OCI-LY3 (cell line): ENCODE measurements around the gene LDAF1.

ENCODE experiments used
- EZH2phosphoT487 ChIP-seq: fragments of 200-600 bp; shearing (Covaris generic); IDR thresholded peaks from 2 replicates; pipeline ENCODE4 v1.6.1; 2018; ENCODE audit warnings: antibody characterized with exemption, mixed run types, low read depth
- TF ChIP-seq, protein P1 (sequence below): fragments of 200-600, 300-600 bp; sonication (generic); IDR thresholded peaks from 2 replicates; pipeline ENCODE4 v1.5.1; 2014; ENCODE audit warnings: antibody characterized with exemption, low read length, low read depth

DNA sequence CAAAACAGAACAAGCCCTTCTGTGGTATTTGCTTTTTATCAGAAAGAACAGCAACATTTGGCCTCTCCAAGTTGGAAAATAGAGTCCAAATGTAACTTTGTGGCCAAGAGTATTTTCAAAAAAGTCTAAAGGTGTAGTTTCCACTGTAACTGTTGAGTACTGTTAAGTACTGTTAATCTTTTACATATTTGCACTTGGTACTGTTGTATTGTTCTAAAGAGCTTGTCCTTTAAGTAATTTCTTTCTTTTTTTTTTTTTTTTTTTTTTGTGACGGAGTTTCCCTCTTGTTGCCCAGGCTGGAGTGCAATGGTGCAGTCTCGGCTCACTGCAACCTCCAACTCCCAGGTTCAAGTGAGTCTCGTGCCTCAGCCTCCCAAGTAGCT is 21.5 kb downstream of the LDAF1 start:
- TF ChIP-seq, protein P1, sequence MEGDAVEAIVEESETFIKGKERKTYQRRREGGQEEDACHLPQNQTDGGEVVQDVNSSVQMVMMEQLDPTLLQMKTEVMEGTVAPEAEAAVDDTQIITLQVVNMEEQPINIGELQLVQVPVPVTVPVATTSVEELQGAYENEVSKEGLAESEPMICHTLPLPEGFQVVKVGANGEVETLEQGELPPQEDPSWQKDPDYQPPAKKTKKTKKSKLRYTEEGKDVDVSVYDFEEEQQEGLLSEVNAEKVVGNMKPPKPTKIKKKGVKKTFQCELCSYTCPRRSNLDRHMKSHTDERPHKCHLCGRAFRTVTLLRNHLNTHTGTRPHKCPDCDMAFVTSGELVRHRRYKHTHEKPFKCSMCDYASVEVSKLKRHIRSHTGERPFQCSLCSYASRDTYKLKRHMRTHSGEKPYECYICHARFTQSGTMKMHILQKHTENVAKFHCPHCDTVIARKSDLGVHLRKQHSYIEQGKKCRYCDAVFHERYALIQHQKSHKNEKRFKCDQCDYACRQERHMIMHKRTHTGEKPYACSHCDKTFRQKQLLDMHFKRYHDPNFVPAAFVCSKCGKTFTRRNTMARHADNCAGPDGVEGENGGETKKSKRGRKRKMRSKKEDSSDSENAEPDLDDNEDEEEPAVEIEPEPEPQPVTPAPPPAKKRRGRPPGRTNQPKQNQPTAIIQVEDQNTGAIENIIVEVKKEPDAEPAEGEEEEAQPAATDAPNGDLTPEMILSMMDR, result no peak
- TF ChIP-seq EZH2phosphoT487, result no peak
